Measurements from ENCODE around the gene COLEC11.
"Not testable (repeated sequence)": the region's sequence is repeated elsewhere in the genome, so short reads cannot be mapped to it uniquely, and the experiment has no call there.

COLEC11 gene

GRCh38 chr2:3606370-3607201 lies 11.7 kb downstream of the COLEC11 start:
- no peak for DNase-seq

- DNase-seq = no peak
These were observed 13.7 kb downstream of the COLEC11 start for GRCh38 chr2:3608373-3609278.

DNA sequence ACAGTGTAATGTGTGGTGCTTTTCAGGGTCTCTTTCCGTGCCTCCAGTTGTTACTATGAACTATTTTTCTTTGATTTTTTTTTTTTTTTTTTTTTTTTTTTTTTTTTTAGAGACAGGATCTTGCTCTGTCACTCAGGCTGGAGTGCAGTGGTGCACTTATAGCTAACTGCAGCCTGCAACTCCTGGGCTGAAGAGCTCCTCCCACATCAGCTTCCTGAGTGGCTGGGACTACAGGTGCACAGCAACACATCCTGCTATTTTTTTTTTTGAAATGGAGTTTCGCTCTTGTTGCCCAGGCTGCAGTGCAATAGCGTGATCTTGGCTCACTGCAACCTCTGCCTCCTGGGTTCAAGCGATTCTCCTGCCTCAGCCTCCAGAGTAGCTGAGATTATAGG lies 14.4 kb downstream of the COLEC11 start:
- DNase-seq = not testable (repeated sequence)

DNA sequence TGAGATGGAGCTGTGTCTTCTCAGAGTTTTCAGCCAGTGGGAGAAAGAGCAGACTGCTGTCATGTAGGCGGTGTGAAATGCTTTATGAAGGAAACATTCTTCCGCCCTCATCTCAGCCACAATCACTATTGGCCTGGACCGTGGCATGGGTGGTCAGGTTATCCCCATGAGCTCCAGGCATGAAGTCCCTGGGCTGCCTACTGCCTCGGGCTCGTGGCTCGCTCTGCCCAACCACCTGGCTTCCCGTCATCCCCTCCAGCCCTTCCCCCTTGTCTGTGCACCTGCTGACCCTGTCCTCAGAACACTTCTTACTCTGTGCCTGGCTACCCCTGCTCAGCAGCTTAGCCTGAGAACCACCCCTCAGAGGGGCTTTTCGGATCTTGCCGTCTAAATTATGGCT lies 15.5 kb downstream of the COLEC11 start:
- DNase-seq = no peak

- DNase-seq = no peak
These were observed 16.1 kb downstream of the COLEC11 start for GRCh38 chr2:3610881-3611505.

DNA sequence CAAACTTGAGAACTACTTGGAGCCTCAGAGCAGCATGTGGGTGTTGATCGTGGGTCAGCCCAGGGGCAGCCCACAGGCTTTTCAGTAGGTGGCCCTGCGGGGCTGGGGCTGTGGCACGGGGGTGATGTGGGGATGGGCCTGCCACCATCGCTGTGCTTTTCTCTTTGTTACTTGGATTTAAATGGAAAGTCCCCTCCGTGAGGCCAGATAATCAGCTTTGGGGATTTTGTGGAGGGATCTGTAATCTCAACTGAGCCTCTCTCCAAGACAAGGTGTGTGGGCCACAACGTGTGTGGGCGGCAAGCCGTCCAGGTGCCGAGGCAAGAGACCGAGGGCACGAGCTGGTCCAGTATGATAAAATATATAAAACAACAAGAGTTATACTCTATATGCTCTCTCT lies 16.7 kb downstream of the COLEC11 start:
- DNase-seq = no peak

GRCh38 chr2:3612639-3613523 lies 18.0 kb downstream of the COLEC11 start:
- no peak for DNase-seq

- no peak for DNase-seq
These were observed 18.6 kb downstream of the COLEC11 start for GRCh38 chr2:3613524-3613905.

GRCh38 chr2:3614743-3615142 lies 19.8 kb downstream of the COLEC11 start:
- DNase-seq = not testable (repeated sequence)

GRCh38 chr2:3615541-3616200 lies 20.8 kb downstream of the COLEC11 start:
- DNase-seq = not testable (repeated sequence)

GRCh38 chr2:3616435-3617197 lies 21.7 kb downstream of the COLEC11 start:
- not testable (repeated sequence) for DNase-seq

GRCh38 chr2:3617198-3617890 lies 22.4 kb downstream of the COLEC11 start:
- no peak for DNase-seq

- DNase-seq = no peak
These were observed 23.5 kb downstream of the COLEC11 start for GRCh38 chr2:3618367-3618766.

DNA sequence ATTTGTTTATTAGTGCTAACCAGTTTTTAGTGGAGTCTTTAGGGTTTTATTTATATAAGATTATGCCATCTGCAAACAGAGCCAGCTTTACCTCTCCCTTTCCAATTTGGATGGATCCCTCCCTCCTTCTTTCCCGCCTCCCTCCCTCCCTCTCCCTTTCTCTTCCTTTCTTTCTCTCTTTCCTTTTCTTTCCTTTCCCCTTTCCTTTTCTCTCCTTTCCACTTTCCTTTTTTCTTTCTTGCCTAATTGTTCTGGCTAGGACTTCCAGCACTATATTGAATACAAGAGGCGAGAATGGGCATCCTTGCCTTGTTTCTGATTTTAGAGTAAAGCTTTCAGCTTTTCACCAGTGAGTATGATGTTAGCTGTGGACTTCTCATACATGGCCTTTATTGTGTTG lies 24.1 kb downstream of the COLEC11 start:
- DNase-seq = no peak

DNA sequence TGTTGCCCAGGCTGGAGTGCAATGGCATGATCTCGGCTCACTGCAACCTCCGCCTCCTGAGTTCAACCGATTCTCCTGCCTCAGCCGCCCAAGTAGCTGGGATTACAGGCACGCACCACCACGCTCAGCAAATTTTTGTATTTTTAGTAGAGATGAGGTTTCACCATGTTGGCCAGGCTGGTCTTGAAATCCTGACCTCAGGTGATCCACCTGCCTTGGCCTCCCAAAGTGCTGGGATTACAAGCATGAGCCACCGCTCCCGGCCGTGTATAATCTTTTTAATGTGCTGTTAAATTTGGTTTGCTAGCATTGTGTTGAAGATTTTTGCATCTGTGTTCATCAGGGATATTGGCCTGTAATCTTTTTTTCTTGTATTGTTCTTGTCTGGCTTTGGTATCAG lies 24.7 kb downstream of the COLEC11 start:
- DNase-seq = not testable (repeated sequence)

- no peak for DNase-seq
These were observed 25.9 kb downstream of the COLEC11 start for GRCh38 chr2:3620834-3621233.

- DNase-seq = no peak
These were observed 28.1 kb downstream of the COLEC11 start for GRCh38 chr2:3622967-3623366.

DNA sequence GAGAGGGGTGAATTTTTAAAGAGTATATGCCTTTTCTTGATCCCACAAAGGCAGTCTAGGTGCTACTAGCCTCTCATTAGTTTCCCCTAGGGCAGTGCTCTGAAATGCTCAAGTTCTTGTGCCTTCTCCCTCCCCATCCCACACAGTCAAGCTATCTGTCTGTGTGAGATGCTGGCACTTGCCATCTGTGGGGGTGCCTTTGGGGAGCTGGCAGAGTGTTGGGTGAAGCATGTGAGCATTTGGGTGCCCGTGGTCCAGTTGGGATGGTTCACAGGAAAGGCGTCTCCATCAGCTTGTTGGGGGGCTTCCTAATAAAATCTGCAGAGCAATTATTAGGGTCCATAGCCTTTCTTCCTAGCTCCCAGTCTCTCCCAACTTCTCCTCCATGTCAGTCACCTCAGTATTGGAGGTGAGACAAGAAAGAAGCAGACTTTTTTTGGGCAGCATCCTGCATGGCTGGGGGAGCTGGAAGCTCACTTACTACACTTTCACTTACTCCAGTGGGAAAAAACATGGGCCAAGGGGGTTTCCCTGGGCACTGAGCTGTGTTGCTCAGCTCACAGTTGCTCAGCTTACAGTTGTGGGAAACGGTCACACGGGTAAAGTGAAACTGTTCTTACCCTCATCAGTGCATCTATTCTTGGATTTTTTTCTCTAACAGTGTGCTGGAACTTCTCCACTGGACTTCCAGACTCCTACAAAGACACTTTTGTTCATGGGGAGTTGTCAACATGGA lies 29.3 kb downstream of the COLEC11 start:
- DNase-seq = no peak

DNA sequence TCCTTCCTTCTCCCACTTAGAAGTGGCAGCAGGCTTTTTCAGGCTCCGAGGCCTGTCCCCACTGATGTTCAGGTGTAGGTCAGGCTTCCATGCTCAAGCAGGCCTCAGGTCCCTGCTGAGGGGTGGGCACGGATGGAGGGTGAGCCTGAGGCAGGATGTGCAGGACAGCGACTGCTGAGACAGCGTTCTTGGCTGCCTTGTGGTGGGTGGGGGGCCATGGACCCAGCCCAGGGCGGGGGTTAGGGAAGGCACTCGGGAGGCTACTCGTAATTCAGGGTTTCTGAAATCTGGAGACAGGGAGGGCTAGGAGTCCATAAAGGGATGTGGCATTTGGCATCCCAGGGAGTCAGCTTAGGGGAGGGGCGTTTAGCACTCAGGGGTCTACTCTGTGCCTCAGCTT lies 30.3 kb downstream of the COLEC11 start:
- no peak for DNase-seq
